HG03575 (cell line): Measurements from ENCODE around the gene MACROD1.

Experiments used
- ATAC-seq: cut with Tn5 transposase; IDR thresholded peaks from one replicate; pipeline ENCODE4 v1.9.1; 2021; ENCODE audit not compliant: unreplicated experiment, insufficient number of reproducible peaks, low FRiP score; ENCODE audit errors: extremely low read depth

MACROD1 gene

DNA sequence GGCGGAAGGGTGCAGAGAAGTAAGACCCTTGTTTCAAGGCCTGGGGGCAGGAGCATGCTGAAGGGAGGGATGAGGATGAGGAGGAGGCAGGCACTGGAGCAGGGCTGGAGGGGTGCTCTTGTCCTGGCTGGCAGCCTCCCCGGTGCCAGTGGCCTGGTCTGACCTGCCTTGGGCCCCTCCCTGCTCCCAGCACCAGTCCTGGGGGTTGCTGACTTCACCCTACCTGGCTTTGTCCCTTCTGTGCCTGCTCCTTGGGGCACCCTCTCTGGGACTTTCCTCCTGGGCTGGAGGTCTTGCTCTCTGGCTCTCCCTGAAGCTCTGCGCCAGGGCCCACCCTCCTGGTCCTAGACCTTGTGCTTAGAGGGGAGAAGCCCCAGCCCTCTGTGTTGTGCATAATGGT is 134.9 kb downstream of the MACROD1 start:
- ATAC-seq: no peak

DNA sequence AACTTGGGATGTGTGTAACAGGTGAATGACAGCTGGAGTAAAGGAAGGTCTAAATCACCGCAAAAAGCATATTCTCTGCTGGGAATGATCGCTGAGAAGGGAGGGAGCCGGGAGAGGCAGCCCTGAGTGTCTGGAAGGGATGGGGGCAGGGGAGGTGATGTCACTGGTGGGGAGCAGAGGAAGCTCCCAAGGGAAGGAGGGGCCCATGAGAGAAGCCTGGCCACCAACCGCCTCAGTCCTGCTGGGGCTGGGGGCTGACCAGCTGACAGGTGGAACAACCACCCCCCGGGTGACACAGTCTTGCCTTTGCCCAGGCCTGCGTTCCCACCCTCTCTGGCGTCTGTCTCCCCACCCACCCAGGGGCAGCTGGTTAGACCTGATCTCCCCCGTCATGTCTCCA is 136.1 kb downstream of the MACROD1 start:
- ATAC-seq: no peak

DNA sequence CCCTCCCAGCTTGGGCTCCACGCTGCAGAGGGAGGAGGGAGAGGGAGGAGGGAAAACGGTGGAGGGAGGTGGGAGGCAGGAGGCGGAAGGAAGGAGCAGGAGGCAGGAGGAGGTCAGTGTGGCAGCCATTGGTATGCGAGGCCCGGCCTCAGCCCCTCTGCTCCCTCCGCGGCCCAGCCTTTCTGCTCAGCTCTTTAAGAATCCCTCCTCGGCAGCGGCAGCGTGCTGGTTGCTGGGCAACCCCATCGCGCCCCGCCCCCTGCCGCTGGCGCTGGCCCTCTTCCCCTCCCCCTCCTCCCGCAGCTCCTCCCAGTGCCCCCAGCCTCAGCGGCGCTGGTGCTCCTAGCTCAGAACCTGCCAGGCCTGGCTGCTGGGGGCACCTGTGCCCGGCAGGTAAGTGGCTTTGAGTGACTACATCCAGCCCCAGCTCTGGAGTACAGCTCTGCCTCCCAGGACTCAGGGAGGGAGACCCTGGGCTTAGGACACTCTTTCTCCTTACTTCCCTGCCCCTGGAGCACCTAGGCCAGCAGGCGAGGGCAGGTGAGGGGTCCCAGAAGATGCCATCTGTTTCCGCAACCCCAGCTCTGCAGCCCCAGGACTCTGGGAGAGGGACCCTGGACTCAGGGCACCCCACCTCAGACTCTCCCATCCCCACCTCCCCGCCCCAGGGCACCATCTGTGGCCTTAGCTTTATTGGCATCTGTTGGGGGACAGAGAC is 137.4 kb downstream of the MACROD1 start:
- ATAC-seq: no peak

DNA sequence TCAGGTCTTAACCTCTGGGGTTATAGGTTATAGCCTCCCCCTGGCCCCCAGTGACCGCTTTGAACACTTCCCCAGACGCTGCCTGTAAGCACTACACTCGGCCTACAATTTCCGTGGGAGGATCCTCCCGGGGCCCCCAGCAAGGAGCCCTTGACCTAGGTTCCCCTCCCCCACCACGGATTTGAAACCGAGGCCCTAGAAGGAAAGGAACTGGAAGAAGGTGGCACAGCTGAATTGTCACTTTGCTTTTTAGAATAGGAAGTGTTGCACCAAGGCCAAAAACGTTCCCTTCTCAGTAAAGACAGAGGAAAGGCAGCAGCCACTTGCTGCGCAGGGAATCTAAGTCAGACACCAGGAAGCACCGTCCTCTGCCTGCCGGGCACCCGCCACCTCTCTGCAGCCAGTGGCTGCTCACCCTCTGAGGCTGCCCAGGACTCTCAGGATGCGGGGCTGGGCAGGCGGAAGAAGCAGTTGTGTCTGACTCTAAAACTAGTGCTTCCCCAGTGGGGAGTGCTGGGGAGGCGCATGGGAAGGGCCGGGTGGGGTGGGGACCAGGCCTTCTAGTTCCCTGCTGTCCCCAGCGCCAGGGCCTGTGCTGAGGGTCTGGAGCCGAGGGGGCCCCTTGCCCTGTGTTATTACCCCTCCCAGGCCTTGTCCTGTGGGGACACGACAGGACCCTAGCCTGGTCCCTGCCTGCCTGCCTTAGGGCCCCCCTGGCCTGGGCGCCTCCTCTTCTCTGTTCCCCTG is 138.1 kb downstream of the MACROD1 start:
- ATAC-seq: no peak

DNA sequence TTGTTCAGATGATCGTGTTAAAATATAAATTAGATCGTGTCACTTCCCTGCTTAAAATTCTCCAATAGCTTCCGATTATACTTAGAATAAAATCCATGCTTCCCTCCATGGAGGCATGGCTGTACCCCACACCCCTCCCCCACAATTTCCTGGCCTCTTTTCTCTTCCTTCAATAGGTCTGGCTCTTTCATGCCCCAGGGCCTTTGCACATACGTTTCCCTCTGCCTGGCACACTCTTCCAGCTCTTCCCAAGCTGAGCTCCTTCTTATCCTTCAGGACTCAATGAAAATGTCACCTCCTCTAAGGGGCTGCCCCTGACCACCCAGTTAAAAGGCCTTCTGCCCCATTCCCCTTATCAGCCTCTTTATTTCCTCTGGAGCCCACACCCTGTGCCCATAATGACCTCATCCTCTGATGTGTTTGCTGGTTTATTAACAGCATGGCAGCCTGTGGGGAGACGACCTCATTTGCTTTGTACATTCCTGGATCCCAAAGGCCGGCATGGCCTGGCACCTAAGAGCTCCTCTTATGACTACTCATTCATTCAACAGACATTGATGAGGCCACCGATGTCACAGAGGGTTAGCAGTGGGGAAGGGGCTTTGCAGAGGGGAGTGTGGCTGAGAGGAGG is 139.2 kb downstream of the MACROD1 start:
- no peak for ATAC-seq

DNA sequence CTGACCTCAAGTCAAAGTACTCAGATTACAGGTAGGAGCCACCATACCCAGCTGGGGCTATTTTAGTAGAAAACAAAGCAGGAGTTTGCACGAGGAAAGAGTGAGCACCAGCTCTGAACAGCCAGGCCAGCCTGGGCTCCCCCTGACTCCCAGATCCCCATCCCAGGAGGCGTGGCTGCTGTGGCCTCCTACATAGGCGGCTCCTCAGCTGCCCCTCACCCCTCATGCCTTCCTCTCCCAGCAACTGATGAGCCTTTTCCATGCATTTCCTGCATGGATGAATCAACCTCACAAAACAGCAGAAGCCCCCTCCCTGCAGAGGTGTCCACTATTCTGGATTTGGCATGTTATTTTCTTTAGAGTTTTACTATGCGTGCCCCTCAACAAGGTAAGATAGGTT is 140.7 kb downstream of the MACROD1 start:
- ATAC-seq: no peak

DNA sequence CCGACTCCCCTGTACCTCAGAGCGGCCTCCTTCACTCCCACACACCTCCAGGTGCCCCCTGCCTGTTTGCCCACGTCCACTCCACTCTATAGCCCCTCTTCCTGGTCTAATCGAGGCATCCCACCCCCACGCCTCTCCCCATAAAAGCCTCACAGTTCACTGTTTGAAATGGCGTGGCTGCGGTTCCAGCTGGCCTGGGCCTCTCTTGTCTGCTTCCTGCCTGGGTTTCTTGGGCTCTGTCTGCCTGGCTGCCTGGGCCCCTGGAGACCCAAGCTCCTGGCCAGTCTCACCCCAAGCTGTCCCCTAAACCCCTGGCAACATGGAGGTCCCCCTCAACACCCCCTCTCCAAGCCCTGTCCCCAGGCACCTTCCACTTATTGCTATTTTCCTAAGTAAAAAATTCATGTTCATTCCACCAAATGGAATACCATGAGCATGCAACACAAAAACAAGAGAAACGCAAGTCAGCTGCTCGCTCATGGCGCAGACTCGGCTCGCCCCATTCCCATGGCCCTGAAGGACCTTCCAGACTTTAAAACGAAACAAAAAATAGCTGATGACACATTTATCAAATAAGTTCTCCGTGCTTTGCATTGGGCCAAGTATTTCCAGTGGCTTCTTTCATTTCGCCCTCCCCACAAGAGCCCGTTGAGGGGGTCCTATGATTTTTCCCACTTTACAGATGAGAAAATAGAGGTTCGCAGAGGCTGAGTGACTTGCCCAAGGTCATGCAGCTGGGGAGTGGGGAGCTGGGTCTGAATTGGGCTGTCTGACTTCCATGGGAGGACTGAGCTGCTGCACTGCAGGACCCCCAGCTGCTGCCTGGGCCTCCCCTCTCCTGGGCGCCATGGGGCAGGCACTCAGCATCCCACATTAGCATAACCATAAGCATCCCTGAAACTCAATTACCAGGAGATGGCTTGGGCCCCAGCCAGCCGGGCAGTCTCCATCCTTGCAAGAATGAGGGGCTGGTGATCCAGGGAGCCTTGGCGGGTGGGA is 141.9 kb downstream of the MACROD1 start:
- no peak for ATAC-seq

DNA sequence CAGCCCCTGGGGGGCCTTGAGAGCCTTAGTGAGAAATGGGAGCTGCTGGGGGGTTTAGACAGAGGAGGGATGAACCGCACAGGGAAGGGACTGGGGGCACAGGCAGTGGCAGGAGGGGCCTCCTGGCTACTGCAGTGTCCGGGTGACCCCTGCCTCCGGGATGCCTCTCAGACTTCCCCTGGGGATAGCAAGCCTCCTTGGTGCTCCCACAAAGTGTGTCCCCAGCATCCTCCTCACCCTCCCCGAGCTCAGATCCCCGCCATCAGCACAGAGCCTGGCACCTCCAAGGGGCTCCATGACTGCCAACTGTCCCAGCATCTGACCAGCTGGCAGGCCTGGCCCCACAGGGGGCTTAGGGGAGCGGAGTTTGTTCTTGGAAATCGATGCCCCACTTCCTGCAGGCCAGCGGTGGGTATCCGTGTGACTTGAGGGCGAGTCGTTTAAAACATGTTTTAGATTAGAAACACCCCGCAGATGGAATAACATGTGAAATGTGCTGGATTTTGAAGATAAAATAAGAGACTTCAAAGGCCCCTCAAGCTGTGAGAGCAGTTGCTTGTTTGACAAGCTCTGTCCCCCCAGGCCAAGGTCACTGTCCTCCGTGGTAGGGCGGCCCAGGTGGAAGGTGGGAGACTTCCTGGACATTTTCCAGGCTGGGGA is 143.7 kb downstream of the MACROD1 start:
- no peak for ATAC-seq

DNA sequence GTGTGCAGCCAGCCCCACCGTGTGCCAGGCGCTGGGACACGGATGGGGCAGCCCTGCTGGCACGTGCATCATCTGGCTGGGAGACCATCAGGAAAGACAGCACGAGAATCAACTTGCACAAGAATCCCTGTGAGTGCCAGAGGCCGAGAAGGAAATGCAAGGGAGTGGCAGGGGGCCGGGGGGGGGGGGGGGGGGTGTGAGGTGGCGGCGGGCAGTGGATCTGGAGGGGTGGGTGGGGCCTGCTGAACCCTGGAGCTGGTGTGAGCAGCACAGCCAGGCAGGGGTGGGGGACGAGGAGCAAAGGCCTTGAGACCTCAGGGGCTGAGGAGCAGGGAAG is 144.2 kb downstream of the MACROD1 start:
- ATAC-seq: no peak

DNA sequence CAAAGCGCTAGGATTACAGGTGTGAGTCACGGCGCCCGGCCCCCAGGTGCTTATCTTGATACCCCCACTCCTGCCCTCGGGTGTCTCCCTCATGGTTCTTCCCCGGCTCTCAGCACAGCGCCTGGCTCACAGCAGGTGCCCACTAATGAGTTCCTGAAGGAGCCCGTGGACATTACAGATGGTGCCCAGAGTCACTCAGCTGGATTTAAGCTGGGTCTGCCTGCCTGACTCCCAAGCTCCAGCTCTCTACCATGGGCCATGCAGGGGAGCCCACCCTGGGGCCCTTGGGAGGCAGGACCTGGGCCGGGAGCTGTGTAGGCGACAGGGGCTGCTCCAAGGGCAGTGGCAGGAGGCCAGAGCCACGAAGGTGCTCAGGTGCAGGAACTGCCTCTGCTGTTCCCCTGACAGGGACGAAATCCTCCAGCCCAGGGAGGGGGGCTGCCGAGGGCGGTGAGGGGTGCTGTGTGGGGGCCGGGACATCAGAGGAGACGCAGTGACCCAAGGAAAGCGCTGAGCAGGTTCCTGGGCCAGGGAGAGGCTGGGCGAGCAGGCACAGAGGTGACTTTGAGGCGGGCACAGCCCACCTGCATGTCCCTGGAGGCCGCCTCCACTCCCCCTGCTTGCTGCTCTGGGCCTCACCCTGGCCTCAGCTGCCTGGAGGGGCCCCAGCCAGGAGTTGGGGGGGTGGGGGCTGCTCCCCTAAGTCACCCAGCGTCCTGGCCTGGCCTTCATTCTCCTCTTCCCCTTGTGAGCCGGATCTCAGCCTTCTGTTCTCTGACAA is 144.7 kb downstream of the MACROD1 start:
- ATAC-seq: no peak

DNA sequence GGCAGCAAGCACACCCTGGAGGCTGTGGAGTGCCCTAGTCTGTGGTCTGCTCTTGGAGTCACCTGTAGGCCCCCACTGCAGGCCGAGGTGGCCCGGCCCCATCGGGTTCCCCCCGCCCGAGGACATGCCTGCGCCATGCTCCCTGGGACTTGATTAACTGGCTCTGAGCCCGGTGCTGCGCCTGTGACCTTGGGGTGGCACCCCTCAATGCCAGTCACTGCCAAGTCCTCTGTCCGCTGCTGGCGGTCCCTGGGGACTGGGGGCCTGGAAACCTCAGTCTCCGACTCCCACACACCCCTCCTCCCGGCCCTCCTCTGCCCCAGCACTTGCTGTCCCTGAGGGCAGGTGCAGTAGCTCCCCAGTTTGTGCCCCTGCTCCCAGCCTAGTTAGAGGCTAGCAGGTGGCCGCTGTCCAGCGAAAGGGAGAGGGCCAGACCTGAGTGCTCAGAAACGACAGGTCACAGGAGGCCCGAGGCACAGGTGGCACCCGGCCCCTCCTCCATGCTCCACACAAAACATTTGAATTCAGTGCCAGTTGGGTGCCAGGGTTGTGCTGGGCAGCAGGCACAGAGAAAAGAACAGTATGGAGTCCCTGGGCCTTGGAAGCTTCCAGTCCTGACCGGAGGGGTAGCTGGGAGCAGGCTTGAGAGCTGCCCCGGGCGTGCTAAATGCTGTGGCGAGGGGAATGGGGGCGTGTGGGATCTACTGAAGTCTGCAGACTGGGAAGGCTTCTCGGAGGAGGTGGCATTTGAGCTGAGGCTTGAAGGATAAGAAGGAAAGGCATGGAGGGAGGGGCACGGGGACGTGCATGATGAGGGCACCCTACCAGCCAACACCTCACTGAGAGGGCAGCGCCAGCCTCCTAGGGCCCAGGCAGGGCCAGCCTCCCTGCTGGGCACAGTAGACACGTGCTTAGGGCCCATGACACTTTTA is 146.5 kb downstream of the MACROD1 start:
- no peak for ATAC-seq

DNA sequence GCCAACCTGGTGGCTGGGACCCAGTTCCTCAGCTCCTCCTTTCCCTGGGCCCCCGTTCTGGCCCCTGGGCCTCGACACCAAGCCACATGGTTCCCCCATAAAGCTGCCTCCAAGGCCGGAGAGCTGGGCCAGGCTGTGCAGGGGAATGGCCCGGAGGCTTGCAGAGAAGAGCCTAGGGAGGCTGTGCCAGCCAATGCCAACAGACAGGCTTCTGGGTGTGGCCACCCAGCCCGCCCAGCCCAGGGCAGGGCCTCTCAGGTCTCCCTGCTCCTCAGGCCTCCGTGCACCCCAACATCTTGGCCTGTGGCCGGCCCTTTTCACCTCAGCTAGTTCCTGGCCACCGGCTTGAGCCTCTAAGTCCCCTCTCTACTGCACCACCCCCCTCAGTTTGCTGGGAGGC is 147.6 kb downstream of the MACROD1 start:
- ATAC-seq: no peak

DNA sequence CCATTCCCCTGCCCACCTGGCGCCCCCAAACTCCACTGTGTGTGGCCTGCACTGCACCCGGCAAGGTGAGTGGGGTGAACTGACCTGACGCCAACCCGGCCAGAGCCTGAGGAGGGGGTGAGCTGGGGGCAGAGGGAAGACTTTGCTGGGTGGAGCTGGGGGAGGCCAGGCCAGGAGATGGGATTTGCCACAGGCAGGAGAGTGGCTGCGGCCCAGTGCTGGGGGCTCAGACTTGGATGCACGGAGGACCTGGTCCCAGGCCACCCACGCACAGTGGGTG is 148.0 kb downstream of the MACROD1 start:
- no peak for ATAC-seq

DNA sequence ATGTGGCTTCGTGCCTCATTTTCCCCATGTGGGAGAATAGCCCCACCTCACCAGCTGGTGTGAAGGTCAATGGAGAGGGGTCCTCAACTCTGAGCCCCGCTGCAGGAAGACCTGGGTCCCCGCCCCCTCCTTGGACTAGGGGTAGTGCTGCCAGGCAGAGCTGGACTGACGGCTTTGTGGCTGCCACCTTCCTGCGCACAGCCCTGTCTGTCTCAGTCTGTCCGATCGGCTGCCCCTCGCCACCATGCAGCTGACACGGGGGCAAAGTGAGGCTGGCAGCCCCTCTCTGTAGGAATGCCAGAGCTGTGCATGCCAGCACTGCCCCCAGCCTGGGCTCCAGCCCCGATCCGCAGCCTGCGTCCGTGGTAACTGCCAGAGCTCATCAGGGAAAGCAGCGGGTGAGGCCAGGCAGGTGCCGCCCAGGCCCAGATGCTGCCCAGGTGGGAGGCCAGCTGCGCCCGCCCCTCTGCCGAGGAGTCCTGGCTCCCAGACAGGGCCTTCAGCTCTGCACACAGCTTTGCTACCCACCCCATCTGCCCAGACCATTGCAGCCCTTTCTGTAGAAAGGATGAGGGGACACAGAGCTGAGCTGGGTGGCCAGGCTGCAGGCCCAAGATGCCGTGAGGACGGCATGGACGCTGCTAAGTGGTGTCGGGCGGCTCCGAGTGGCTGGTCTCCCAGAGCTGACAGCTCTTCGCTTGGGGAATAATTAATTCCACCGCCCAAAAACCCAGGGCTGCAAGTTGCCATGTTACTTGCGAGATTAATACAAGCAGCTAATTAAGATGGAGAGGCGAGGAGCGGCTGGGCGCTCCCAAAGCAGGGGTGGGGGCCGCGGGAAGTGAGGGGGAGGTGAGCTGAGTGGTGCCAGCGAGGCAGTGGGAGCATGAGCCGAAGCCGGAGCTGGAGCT is 149.7 kb downstream of the MACROD1 start:
- ATAC-seq: no peak

DNA sequence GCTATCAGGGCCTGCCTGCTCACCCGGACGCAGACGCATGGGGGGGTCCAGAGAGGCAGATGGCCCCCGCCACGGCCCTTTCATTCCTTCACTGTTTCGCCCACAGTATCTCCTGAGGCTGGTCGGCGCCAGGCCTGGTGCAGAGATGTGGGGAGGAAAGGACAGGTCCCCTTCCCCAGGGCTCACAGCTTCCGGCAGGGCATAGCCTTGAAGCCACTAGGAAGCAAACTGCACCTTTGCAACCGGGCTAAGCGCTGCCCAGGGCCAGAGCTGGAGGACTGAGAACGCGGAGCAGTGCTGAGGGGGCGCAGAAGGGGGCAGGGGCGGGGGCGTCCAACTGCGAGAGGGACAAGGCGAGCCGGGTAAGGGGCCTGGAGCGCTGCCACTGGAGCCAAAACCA is 150.4 kb downstream of the MACROD1 start:
- no peak for ATAC-seq

DNA sequence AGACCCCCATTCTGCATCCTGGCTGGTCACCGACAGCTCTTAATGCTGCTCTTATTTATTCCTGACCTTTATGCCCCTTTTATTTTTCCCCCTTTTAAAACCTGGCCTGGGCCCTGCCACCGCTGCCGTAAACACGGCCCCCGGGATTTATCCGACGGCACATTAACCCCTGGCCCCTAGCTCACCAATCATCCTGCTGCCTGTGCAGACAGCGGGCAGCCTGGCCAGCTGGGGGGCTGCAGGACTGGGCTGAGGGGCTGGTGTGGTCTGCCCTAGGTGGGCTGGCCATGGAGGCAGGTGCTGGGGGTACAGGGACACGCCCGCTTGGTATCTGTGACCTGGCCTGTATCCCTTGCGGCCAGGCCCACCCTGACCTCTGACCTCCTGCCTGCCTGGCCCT is 151.6 kb downstream of the MACROD1 start:
- ATAC-seq: no peak
